Measurements from ENCODE around the gene ZDHHC14.

- TF ChIP-seq POLR2A (IDR thresholded peaks at IDR 0.05) (no peak), POLR2AphosphoS5 (IDR thresholded peaks at IDR 0.05) (no peak)
Observed at GRCh38 chr6:157668713-157669112, 287.7 kb downstream of the ZDHHC14 start.
